ENCODE measurements around the gene PRKCE. TPM values are rescaled to one million over a fixed set of nuclear protein-coding genes. Genes with fewer than 3 reads are reported as not detected.

Gene PRKCE
- total RNA-seq, 1 experiment from 2014 or later, result 1.3 TPM

DNA sequence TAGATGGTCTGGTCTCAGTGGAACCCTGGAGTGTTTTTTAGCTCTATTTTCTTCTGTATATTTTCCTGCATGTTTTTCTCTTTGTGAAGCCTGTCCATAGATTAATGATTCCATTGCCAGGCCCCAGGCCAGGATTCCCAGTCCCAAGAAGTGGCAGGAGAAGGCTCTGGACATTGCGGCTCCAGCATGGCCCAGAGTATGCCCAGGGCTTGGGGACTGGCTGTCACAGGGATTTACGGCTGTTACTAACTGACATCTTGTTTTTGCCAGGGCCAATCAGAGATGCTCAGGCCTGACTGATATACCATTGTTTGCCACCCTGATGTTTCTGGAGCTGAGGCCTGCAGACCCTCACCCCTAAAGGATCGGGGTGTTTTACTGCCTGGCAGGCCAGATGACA lies 59.0 kb downstream of the PRKCE start:
- Histone ChIP-seq H3K9me3 (ENCODE audit: control insufficient read depth, low read depth, low read length) (no peaks in the 10 kb centered on the region), H2BK20ac (ENCODE audit: low read depth, low read length, poor library complexity, severe bottlenecking) (no peak overlapping the region), H2AFZ (ENCODE audit: low read length) (no peak overlapping the region), H4K20me1 (ENCODE audit: control insufficient read depth, insufficient read depth, insufficient read length) (no peaks in the 10 kb centered on the region), H3K4me2 (ENCODE audit: insufficient read depth, insufficient read length, low read length) (no peak overlapping the region), H4K5ac (ENCODE audit: insufficient read length, low read depth, low read length) (no peak overlapping the region), H3K4ac (ENCODE audit: low read depth, low read length) (no peak overlapping the region), H3K27me3 (ENCODE audit: insufficient read depth, low read length) (no peaks in the 10 kb centered on the region), H4K8ac (replicated peaks; ENCODE audit: insufficient read length, low read depth, low read length) (no peak overlapping the region), H4K91ac (ENCODE audit: insufficient read length, low read depth, low read length) (no peak overlapping the region), H3K4me1 (ENCODE audit: insufficient read depth, low read length) (peaks cover 6% of the 10 kb centered on the region; the same call in 1 of the 2 replicates), H2BK120ac (ENCODE audit: low read depth, low read length, poor library complexity, severe bottlenecking) (no peak overlapping the region), H2BK12ac (ENCODE audit: insufficient read length, low read depth, low read length) (no peak overlapping the region), H3K23ac (ENCODE audit: insufficient read length, low read depth, low read length) (no peak overlapping the region), H3K79me2 (ENCODE audit: insufficient read depth, low read length) (no peaks in the 10 kb centered on the region), H3K79me1 (ENCODE audit: insufficient read depth, low read depth, low read length, poor library complexity, severe bottlenecking) (no peaks in the 10 kb centered on the region), H3K9ac (ENCODE audit: extremely low read depth, insufficient read length, low read length) (no peak overlapping the region), H3K56ac (ENCODE audit: insufficient read length, low read depth, low read length) (no peak overlapping the region), H2BK5ac (ENCODE audit: insufficient read length, low read length) (no peak overlapping the region), H2AK5ac (ENCODE audit: insufficient read length, low read length) (no peak overlapping the region), H3K27ac (ENCODE audit: insufficient read length, low read depth, low read length) (no peak overlapping the region), H2BK15ac (ENCODE audit: low read depth, low read length) (no peak overlapping the region), H3K18ac (ENCODE audit: insufficient read length, low read depth, low read length) (no peak overlapping the region), H3K23me2 (ENCODE audit: insufficient read length, low read depth, low read length, poor library complexity, severe bottlenecking) (no peaks in the 10 kb centered on the region), H3T11ph (ENCODE audit: low read length) (no peak overlapping the region), H3K14ac (ENCODE audit: insufficient read depth, low read length) (no peak overlapping the region)
- DNase-seq, result no peak
- peak overlapping the region in 1 of 3 experiments; percentile 26; a peak in 1 of 7 replicates for H3K27ac Mint-ChIP-seq
- no CpG with 5 or more reads among the region's 3 CpGs for whole genome bisulfite sequencing (ENCODE audit: extremely low coverage, insufficient read length, low lambda C conversion rate)
- peaks cover 0 to 3% (median 0%) of the 10 kb centered on the region in 3 experiments; a peak in 1 of 7 replicates for H3K36me3 Mint-ChIP-seq (ENCODE audit: insufficient read depth in 1 of 3, low read depth in 3 of 3)
- H3K27me3 Mint-ChIP-seq (ENCODE audit: low read depth), result peaks cover 9% of the 10 kb centered on the region
- peaks cover 0 to 9% of the 10 kb centered on the region in 2 experiments; a peak in 3 of 5 replicates for H3K9me3 Mint-ChIP-seq
- no peak overlapping the region for H3K4me3 Mint-ChIP-seq
- TF ChIP-seq, protein P1, sequence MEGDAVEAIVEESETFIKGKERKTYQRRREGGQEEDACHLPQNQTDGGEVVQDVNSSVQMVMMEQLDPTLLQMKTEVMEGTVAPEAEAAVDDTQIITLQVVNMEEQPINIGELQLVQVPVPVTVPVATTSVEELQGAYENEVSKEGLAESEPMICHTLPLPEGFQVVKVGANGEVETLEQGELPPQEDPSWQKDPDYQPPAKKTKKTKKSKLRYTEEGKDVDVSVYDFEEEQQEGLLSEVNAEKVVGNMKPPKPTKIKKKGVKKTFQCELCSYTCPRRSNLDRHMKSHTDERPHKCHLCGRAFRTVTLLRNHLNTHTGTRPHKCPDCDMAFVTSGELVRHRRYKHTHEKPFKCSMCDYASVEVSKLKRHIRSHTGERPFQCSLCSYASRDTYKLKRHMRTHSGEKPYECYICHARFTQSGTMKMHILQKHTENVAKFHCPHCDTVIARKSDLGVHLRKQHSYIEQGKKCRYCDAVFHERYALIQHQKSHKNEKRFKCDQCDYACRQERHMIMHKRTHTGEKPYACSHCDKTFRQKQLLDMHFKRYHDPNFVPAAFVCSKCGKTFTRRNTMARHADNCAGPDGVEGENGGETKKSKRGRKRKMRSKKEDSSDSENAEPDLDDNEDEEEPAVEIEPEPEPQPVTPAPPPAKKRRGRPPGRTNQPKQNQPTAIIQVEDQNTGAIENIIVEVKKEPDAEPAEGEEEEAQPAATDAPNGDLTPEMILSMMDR (conservative IDR thresholded peaks at IDR 0.05), result no peak
- peaks cover 5 to 8% of the 10 kb centered on the region in 2 experiments; a peak in 3 of 4 replicates for H3K4me1 Mint-ChIP-seq
